PC-3 (cell line): ENCODE measurements around the gene CLN6. TPM values are rescaled to one million over a fixed set of nuclear protein-coding genes. Genes with fewer than 3 reads are reported as not detected.
A peak's percentile ranks its signal among the peaks of the same experiment; 100 is the strongest.

Experiments
- ATAC-seq: fragments of 200-7000 bp; cut with Tn5 transposase; 2 replicates; pipeline ENCODE4 v1.9.1; 2020; ENCODE audit warnings: mild to moderate bottlenecking, moderate library complexity
- BruUV-seq: library from RNA; stranded (reverse); fragments of 400-500 nt; replicated peaks from 2 replicates; lab custom pipeline; 2021; lab: Mats Ljungman, UMichigan
- CTCF ChIA-PET: fragments of 300-600 bp; sonication (Branson Sonifier 250); formaldehyde crosslinking; loops from one replicate; lab custom pipeline; 2022; ENCODE audit warnings: antibody characterized with exemption; lab: Charles Lee
- POLR2A ChIA-PET: fragments of 300-600 bp; sonication (Branson Sonifier 250); formaldehyde crosslinking; loops from one replicate; lab custom pipeline; 2022; ENCODE audit warnings: antibody characterized with exemption; ENCODE audit not compliant: unreplicated experiment; lab: Charles Lee
- DNase-seq: peaks from one replicate; pipeline ENCODE4 v3.0.0-alpha.2; 2015
- H2AFZ ChIP-seq: fragments of 300-600 bp; sonication (generic); 2 replicates; pipeline ENCODE4 v1.6.0; 2016; ENCODE audit warnings: antibody characterized with exemption, low read length
- H3F3A ChIP-seq: fragments of 300-600 bp; sonication (generic); one replicate; pipeline ENCODE4 v1.6.0; 2017; ENCODE audit warnings: antibody characterized with exemption, low read length, control low read depth, mild to moderate bottlenecking; ENCODE audit not compliant: unreplicated experiment
- H3K27ac ChIP-seq: fragments of 300-600 bp; sonication (generic); 2 replicates; pipeline ENCODE4 v1.5.1; 2016; ENCODE audit warnings: mild to moderate bottlenecking, low read length
- H3K27me3 ChIP-seq: fragments of 300-600 bp; sonication (generic); 2 replicates; pipeline ENCODE4 v1.6.1; 2016; ENCODE audit warnings: low read length, mixed read lengths
- H3K36me3 ChIP-seq: fragments of 300-600 bp; sonication (generic); 2 replicates; pipeline ENCODE4 v1.6.1; 2016; ENCODE audit warnings: low read depth, mixed run types, low read length, mixed read lengths
- H3K4me1 ChIP-seq: fragments of 300-600 bp; sonication (generic); 2 replicates; pipeline ENCODE4 v1.5.1; 2016; ENCODE audit warnings: low read length; ENCODE audit not compliant: insufficient read depth
- H3K4me2 ChIP-seq: fragments of 300-600 bp; sonication (generic); 2 replicates; pipeline ENCODE4 v1.6.0; 2016; ENCODE audit warnings: low read length
- H3K4me3 ChIP-seq: fragments of 300-600 bp; sonication (generic); 2 replicates; pipeline ENCODE4 v1.5.1; 2016; ENCODE audit warnings: mild to moderate bottlenecking, low read length, mixed read lengths
- H3K79me2 ChIP-seq: fragments of 300-600 bp; sonication (generic); 2 replicates; pipeline ENCODE4 v1.6.1; 2017; ENCODE audit warnings: low read length, mixed read lengths
- H3K9ac ChIP-seq: fragments of 300-600 bp; sonication (generic); 2 replicates; pipeline ENCODE4 v1.6.0; 2016; ENCODE audit warnings: mild to moderate bottlenecking, low read length
- H3K9me2 ChIP-seq: fragments of 300-600 bp; sonication (generic); replicated peaks from 2 replicates; pipeline ENCODE4 v1.6.1; 2016; ENCODE audit warnings: mixed run types, low read length, mixed read lengths
- H3K9me3 ChIP-seq: fragments of 300-600 bp; sonication (generic); 2 replicates; pipeline ENCODE4 v1.6.1; 2016; ENCODE audit warnings: low read length, mixed read lengths
- H4K20me1 ChIP-seq: fragments of 300-600 bp; sonication (generic); 2 replicates; pipeline ENCODE4 v1.6.1; 2016; ENCODE audit warnings: low read length, mixed read lengths
- CTCF ChIP-seq: fragments of 300-600 bp; sonication (generic); conservative IDR thresholded peaks from 2 replicates; pipeline ENCODE4 v1.5.1; 2017; ENCODE audit warnings: antibody characterized with exemption, low read depth, mild to moderate bottlenecking, low read length
- EZH2 ChIP-seq: fragments of 300-600 bp; sonication (generic); IDR thresholded peaks from one replicate; pipeline ENCODE4 v1.6.1; 2017; ENCODE audit warnings: antibody characterized with exemption, mild to moderate bottlenecking, low read length; ENCODE audit not compliant: unreplicated experiment
- EZH2phosphoT487 ChIP-seq: fragments of 300-600 bp; sonication (generic); IDR thresholded peaks from 2 replicates; pipeline ENCODE4 v1.6.1; 2018; ENCODE audit warnings: mild to moderate bottlenecking, antibody characterized with exemption, low read length, borderline replicate concordance
- intact Hi-C: fragments of 100-400 bp; cut with micrococcal nuclease; formaldehyde crosslinking; loops from 2 replicates; pipeline ENCODE4 v1.9.0; 2023
- total RNA-seq: library from RNA; depleted of rRNA; stranded (reverse); fragments of >200 nt; gene quantifications from 2 replicates; pipeline ENCODE4 v1.2.3, GENCODE V29; 2014

Gene CLN6
- total RNA-seq, 1 experiment from 2014 or later: 33.4 TPM

DNA sequence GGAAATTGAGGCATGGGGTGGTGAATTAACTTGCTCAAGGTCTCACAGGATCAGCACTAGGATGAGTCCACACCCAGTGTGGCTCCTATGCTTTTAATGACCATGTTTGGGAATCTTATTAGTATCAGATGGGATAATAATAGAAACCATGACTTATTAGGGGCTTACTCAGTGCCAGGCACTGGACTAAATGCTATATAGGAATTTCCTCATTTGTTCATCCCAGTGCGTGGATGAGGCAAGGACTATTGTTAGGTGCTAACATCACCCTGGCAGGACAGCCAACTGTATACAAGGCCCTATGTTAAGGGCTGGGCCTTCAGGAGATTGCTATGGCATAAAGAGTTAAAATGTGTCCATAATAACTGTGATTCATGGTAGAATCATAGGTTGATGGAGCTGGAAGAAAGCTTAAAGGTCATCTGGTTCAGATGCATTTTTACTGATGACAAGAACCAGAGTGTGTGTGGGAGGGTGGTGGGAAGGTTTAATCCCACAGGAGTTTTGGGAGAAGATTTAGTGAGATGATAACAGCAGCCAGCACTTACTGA is 43.3 kb upstream of the CLN6 start:
- Histone ChIP-seq H3K79me2 (no peaks in the 10 kb centered on the region), H3K27me3 (no peaks in the 10 kb centered on the region), H4K20me1 (no peaks in the 10 kb centered on the region), H3K27ac (peak overlapping the region; percentile 92), H3K9me3 (no peaks in the 10 kb centered on the region), H3K9ac (peak overlapping the region; percentile 62), H3K4me2 (peak overlapping the region; percentile 52), H3K9me2 (no peaks in the 10 kb centered on the region), H3K36me3 (no peaks in the 10 kb centered on the region), H3K4me3 (peak overlapping the region; percentile 6; the same call in 1 of the 2 replicates), H2AFZ (no peak overlapping the region), H3F3A (peaks cover 6% of the 10 kb centered on the region), H3K4me1 (peaks cover 59% of the 10 kb centered on the region)
- no TSS peak for BruUV-seq
- ATAC-seq (0 out of 2 replicates have a peak, but pooled peaks have one; percentile 4), DNase-seq (peak; percentile 69)
- no peak for TF ChIP-seq EZH2phosphoT487
- no peak for TF ChIP-seq EZH2
- TF ChIP-seq CTCF: no peak
- ChIA-PET CTCF (interaction anchor here (1.3 kb wide), 1 partner anchor 20 kb away, joined by 4 read pairs; no protein-coding TSS in a partner anchor), POLR2A (no interaction called here)
- intact Hi-C loops: no loop called here

DNA sequence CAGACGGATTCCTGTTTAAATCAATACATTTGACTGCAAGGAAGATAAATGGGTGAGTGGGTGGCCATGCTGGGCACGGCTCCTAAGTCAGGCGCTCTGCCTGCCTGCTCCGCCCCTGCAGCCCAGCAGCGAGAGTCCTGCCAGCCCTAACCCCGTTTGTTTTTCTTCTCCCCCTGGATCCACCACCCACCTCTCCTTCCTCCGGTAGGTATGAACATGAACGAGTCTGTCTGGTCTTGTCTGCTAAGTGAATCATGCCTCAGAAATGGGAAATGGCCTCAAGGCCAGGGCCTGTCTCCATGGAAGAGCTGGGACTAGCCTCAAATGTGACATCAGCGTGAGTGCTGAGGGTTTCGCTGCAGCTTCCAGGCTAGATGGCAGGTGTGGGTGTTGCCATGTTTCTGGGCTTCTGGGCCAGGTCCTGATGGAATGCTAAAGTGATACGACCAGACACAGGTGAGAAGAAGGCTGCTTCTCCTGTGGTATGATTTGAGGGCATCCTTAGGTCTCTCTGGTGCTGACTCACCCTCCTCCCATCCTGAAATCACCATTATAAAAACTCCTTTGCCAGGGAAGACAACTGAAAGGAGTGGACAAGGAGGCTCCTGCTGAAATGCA is 42.4 kb upstream of the CLN6 start:
- H4K20me1 ChIP-seq: no peaks in the 10 kb centered on the region
- H3K4me2 ChIP-seq: peak overlapping the region; percentile 52
- intact Hi-C loops: no loop called here
- H3K79me2 ChIP-seq: no peaks in the 10 kb centered on the region
- ChIA-PET POLR2A (no interaction called here), CTCF (no interaction called here)
- peak overlapping the region; percentile 37; the same call in 1 of the 2 replicates for H3K4me3 ChIP-seq
- H3K9me2 ChIP-seq: no peaks in the 10 kb centered on the region
- BruUV-seq: no TSS peak
- ATAC-seq (peak; percentile 81), DNase-seq (peak; percentile 96)
- H3K4me1 ChIP-seq: peaks cover 54% of the 10 kb centered on the region
- no peaks in the 10 kb centered on the region for H3K36me3 ChIP-seq
- peak overlapping the region; percentile 62 for H3K9ac ChIP-seq
- H2AFZ ChIP-seq: peak overlapping the region; percentile 72
- TF ChIP-seq EZH2 (no peak), CTCF (no peak), EZH2phosphoT487 (no peak)
- H3K27ac ChIP-seq: peak overlapping the region; percentile 92
- H3K9me3 ChIP-seq: no peaks in the 10 kb centered on the region
- peaks cover 6% of the 10 kb centered on the region for H3F3A ChIP-seq
- no peaks in the 10 kb centered on the region for H3K27me3 ChIP-seq

DNA sequence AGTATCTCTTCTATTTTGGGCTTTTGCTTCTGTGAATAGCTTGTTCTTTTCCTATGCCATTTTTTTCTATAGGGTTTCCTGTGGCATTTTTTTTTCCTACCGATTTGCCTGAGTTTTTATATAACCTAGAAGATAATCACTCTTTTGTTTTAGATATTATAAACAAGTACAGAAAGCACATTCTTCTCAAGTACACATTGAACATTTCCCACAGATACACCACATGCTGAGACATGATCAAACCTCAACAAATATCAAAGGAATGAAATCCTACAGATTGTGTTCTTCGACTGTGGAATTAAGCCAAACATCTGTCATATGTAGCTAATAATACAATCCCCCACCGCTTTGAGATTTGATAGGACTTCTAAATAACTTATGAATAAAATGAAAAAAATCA is 38.9 kb upstream of the CLN6 start:
- CTCF ChIA-PET: no interaction called here

More for the DNA sequence above, 38.9 kb upstream of the CLN6 start:
- H3K4me2 ChIP-seq: no peak overlapping the region
- H3F3A ChIP-seq: peaks cover 6% of the 10 kb centered on the region
- H3K9me2 ChIP-seq: no peaks in the 10 kb centered on the region
- H3K4me3 ChIP-seq: no peak overlapping the region
- intact Hi-C loops: no loop called here
- H3K4me1 ChIP-seq: peaks cover 30% of the 10 kb centered on the region
- POLR2A ChIA-PET: no interaction called here
- no peak overlapping the region for H3K27ac ChIP-seq
- H2AFZ ChIP-seq: no peak overlapping the region
- DNase-seq (no peak), ATAC-seq (no peak)
- no peaks in the 10 kb centered on the region for H3K79me2 ChIP-seq
- no peak for TF ChIP-seq CTCF
- no peak for TF ChIP-seq EZH2phosphoT487
- no peak for TF ChIP-seq EZH2
- H3K9me3 ChIP-seq: no peaks in the 10 kb centered on the region
- no peaks in the 10 kb centered on the region for H4K20me1 ChIP-seq
- BruUV-seq: no TSS peak
- H3K27me3 ChIP-seq: no peaks in the 10 kb centered on the region
- no peaks in the 10 kb centered on the region for H3K36me3 ChIP-seq
- no peak overlapping the region for H3K9ac ChIP-seq
